ENCODE data around the gene CPTP.

GRCh38 chr1:1348420-1349255 lies 24.0 kb downstream of the CPTP start:
- TF ChIP-seq CTCF (conservative IDR thresholded peaks at IDR 0.05; ENCODE audit: low read depth, low read length) = no peak
- TF ChIP-seq EZH2phosphoT487 (IDR thresholded peaks at IDR 0.05; ENCODE audit: borderline replicate concordance, low read length) = no peak
- no peak for TF ChIP-seq EZH2 (IDR thresholded peaks at IDR 0.05; ENCODE audit: low read length, unreplicated experiment)

Measured in PC-3 (cell line).